GM21367 (cell line): Measurements from ENCODE around the gene TRIM66.

Experiments used
- ATAC-seq: cut with Tn5 transposase; IDR thresholded peaks from one replicate; pipeline ENCODE4 v1.9.1; 2021; ENCODE audit not compliant: unreplicated experiment

The TRIM66 gene

GRCh38 chr11:8661001-8661795, 21.3 kb downstream of the TRIM66 start:
- ATAC-seq: no peak

GRCh38 chr11:8658321-8659057, 24.0 kb downstream of the TRIM66 start:
- no peak for ATAC-seq

GRCh38 chr11:8656291-8656690, 26.2 kb downstream of the TRIM66 start:
- no peak for ATAC-seq

- ATAC-seq: no peak
Measured at GRCh38 chr11:8654503-8654902, 28.0 kb downstream of the TRIM66 start.

- no peak for ATAC-seq
Measured at GRCh38 chr11:8652140-8652539, 30.3 kb downstream of the TRIM66 start.

GRCh38 chr11:8650401-8650990, 32.0 kb downstream of the TRIM66 start:
- no peak for ATAC-seq

- no peak for ATAC-seq
Measured at GRCh38 chr11:8649361-8649760, 33.1 kb downstream of the TRIM66 start.

- ATAC-seq: no peak
Measured at GRCh38 chr11:8646873-8647272, 35.6 kb downstream of the TRIM66 start.

- ATAC-seq: no peak
Measured at GRCh38 chr11:8642196-8642841, 40.1 kb downstream of the TRIM66 start.

GRCh38 chr11:8641332-8641731, 41.1 kb downstream of the TRIM66 start:
- ATAC-seq: no peak

- ATAC-seq: no peak
Measured at GRCh38 chr11:8640267-8640906, 42.1 kb downstream of the TRIM66 start.

- no peak for ATAC-seq
Measured at GRCh38 chr11:8639655-8640054, 42.8 kb downstream of the TRIM66 start.

GRCh38 chr11:8638300-8638699, 44.2 kb downstream of the TRIM66 start:
- ATAC-seq: no peak

- no peak for ATAC-seq
Measured at GRCh38 chr11:8636127-8636526, 46.3 kb downstream of the TRIM66 start.

- ATAC-seq: no peak
Measured at GRCh38 chr11:8634498-8634897, 48.0 kb downstream of the TRIM66 start.

- ATAC-seq: no peak
Measured at GRCh38 chr11:8631395-8632118, 50.9 kb downstream of the TRIM66 start.

GRCh38 chr11:8624698-8625097, 57.8 kb downstream of the TRIM66 start:
- no peak for ATAC-seq

GRCh38 chr11:8621147-8621546, 61.3 kb downstream of the TRIM66 start:
- ATAC-seq: no peak

GRCh38 chr11:8617063-8617462, 65.4 kb downstream of the TRIM66 start:
- ATAC-seq: no peak

- ATAC-seq: no peak
Measured at GRCh38 chr11:8615291-8616032, 67.0 kb downstream of the TRIM66 start.
